ENCODE data around the gene HLA-DQB1. TPM values are rescaled to one million over a fixed set of nuclear protein-coding genes. Genes with fewer than 3 reads are reported as not detected.
A peak's percentile ranks its signal among the peaks of the same experiment; 100 is the strongest.

The HLA-DQB1 gene
- total and polyA plus RNA-seq, 12 donors, result 6.2 to 81.2 (median 15.5) TPM

GRCh38 chr6:32703347-32703746 lies 36.9 kb upstream of the HLA-DQB1 start:
- Histone ChIP-seq H3K4me1 (no peaks in the 10 kb centered on the region), H3K4me3 (no peak overlapping the region), H3K36me3 (no peaks in the 10 kb centered on the region), H3K27ac (no peak overlapping the region), H3K9me3 (no peaks in the 10 kb centered on the region), H3K27me3 (peaks cover 0 to 42% (median 28%) of the 10 kb centered on the region in 7 donors)
- WGBS, 2 donors, result 44 to 56% methylated on average over 4 of the region's 4 CpGs
- ATAC-seq, result no peak
- DNase-seq, result no peak
- no peak for TF ChIP-seq CTCF (IDR thresholded peaks at IDR 0.05)
- intact Hi-C loops (cut with DNase I), result loop anchor here (5.0 to 10.0 kb wide), 9 partner anchors 81 to 461 kb away; no protein-coding TSS in a partner anchor

DNA sequence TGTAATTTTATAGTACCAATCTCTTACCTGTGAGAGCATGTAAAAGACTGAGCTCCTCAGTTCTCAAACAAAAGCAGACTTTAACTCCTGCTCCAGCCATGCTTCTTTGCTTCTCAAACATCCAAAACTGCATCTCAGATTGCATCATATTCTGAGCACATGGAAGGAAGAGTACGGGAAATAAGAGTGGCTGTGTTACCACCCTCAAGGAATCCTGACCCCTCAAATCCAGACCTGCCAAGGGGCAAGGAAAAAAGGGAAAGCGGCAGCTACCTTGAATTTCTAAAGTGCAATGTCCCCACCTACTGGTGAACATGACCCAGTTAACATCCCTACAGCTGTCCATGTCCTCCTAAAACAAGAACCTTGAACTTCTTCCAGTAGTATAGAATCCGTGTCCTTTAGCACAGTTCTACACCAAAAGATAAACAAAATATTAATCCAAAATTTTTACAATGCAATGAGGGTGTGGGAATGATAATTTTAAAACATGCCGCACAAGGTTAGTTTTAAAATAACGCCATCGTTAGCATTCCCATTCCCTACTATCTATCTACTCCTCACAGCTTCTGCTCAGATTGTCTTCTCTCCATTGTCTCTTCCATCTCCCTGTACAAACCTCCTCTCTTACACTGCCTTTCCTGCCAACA lies 34.1 kb upstream of the HLA-DQB1 start:
- no peak overlapping the region for H3K27ac ChIP-seq
- intact Hi-C loops (cut with DNase I), result loop anchor here (1.0 to 10.0 kb wide), 12 partner anchors 78 to 458 kb away; no protein-coding TSS in a partner anchor
- H3K4me1 ChIP-seq, result no peaks in the 10 kb centered on the region
- H3K4me3 ChIP-seq, result no peak overlapping the region
- H3K27me3 ChIP-seq, result peaks cover 0 to 48% (median 32%) of the 10 kb centered on the region in 7 donors
- ATAC-seq, result peak in 7 of 8 donors; percentile 61 to 92 (median 82)
- 16 to 22% methylated on average over 6 of the region's 6 CpGs for WGBS, 2 donors
- peak in 1 of 2 donors; percentile 58 for DNase-seq
- TF ChIP-seq CTCF (IDR thresholded peaks at IDR 0.05), result peak in 8 of 9 donors; percentile 56 to 76 (median 71)
- no peaks in the 10 kb centered on the region for H3K36me3 ChIP-seq
- H3K9me3 ChIP-seq, result no peaks in the 10 kb centered on the region

DNA sequence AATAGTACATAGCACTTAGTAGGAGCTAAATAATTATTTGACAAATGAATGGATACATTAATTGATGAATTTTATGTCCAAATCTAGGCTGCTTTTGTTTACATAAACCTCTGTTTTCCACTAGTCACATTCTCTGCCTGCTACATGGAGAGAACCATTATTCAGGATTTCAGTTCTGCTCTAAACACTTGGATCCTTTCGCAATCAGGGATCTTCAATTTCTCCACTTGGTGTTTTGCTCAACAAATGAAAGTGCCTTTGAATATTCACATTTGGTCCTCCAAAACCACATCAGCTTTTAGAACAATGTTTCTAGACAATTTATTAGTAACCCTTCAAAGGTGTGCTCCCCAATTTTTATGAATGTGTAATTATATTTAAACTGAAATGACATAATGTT lies 30.6 kb upstream of the HLA-DQB1 start:
- intact Hi-C loops (cut with DNase I), result loop anchor here in 2 of 10 donors (5.0 to 10.0 kb wide), 2 partner anchors 72 to 265 kb away; no protein-coding TSS in a partner anchor
- Histone ChIP-seq H3K27ac (no peak overlapping the region), H3K36me3 (no peaks in the 10 kb centered on the region), H3K4me3 (no peak overlapping the region), H3K4me1 (no peaks in the 10 kb centered on the region), H3K27me3 (peaks cover 0 to 58% (median 17%) of the 10 kb centered on the region in 7 donors), H3K9me3 (peaks cover 0 to 5% (median 0%) of the 10 kb centered on the region in 11 donors)
- no peak for DNase-seq
- no peak for ATAC-seq
- WGBS, 2 donors, result 79 to 91% methylated on average over 1 of the region's 1 CpG
- no peak for TF ChIP-seq CTCF (IDR thresholded peaks at IDR 0.05)

DNA sequence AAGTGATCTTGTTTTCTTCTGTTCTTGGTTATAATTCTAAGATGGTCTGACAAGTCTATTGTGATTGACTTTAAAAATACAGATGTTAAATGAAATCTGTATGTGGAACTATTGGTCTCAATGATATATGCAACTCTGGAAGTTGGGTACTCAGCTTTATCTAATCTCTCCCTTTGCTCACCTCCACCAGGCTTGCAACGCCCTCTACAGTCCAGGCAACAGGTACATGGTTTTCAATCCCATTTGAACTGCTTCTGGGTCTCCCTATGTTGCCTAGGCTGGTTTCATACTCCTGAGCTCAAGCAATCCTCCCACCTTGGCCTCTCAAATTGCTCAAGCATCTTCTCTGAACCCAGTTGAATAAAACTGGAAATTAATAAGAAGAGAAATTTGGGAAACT lies 25.6 kb upstream of the HLA-DQB1 start:
- H3K27me3 ChIP-seq, result peaks cover 0 to 42% (median 0%) of the 10 kb centered on the region in 7 donors
- no peaks in the 10 kb centered on the region for H3K4me1 ChIP-seq
- WGBS, 2 donors, result 0 to 5% methylated on average over 1 of the region's 1 CpG
- peak in 5 of 9 donors; percentile 37 to 54 (median 45) for TF ChIP-seq CTCF (IDR thresholded peaks at IDR 0.05)
- peaks cover 0 to 5% (median 0%) of the 10 kb centered on the region in 11 donors for H3K9me3 ChIP-seq
- no peaks in the 10 kb centered on the region for H3K36me3 ChIP-seq
- H3K4me3 ChIP-seq, result no peak overlapping the region
- DNase-seq, result peak in 1 of 2 donors; percentile 14
- intact Hi-C loops (cut with DNase I), result loop anchor here in 3 of 10 donors (2.0 to 10.0 kb wide), 3 partner anchors 67 to 259 kb away; no protein-coding TSS in a partner anchor
- ATAC-seq, result no peak
- H3K27ac ChIP-seq, result no peak overlapping the region

Data from heart right ventricle (tissue), 16 donors.